ENCODE results near the gene NKX6-2.

DNA sequence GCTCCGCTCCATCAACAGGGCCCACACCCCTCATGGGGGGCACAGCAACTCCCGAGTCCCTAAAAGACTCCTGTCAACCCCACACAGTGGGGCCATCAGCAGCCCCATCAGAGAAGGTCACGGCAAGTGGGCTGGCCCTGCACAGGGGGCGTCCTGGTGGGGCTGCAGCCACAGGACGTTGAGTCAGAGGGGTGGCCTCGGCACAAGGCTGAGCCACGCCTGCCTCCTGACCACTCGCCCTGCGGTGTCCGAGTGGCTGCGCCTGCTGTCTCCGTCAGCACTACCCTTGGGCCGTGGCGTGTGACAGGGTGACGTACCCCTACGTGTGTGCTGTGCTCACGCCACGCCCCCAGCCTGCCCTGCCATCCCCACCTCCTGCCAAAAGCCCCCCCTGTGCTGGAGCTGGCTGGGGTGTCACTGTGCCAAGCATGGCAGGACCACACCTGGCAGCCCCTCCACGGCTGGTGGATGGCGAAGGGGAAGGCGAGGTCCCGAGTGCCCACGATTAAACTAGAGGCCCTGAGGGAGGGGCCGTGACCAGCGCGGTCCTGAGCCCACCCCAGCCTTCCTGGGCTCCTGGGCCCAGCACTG is 26.0 kb upstream of the NKX6-2 start:
- TF ChIP-seq CTCF (IDR thresholded peaks at IDR 0.05; ENCODE audit: borderline replicate concordance, extremely low read depth, low read length, poor library complexity, severe bottlenecking): no peak
- TF ChIP-seq EZH2 (IDR thresholded peaks at IDR 0.05; ENCODE audit: borderline replicate concordance, low read depth, low read length, severe bottlenecking): no peak
